ENCODE results near the gene IKZF2.

Gene IKZF2

GRCh38 chr2:213098612-213099011 is 52.8 kb downstream of the IKZF2 start:
- no peak for DNase-seq

- no peak for DNase-seq
Observed at GRCh38 chr2:213091765-213092164, 59.6 kb downstream of the IKZF2 start.

GRCh38 chr2:213090772-213091171 is 60.6 kb downstream of the IKZF2 start:
- no peak for DNase-seq

GRCh38 chr2:213089438-213089837 is 62.0 kb downstream of the IKZF2 start:
- no peak for DNase-seq

GRCh38 chr2:213087040-213087439 is 64.4 kb downstream of the IKZF2 start:
- no peak for DNase-seq

GRCh38 chr2:213086571-213086970 is 64.8 kb downstream of the IKZF2 start:
- DNase-seq, result no peak

- DNase-seq, result no peak
Observed at GRCh38 chr2:213086050-213086449, 65.4 kb downstream of the IKZF2 start.

- no peak for DNase-seq
Observed at GRCh38 chr2:213085538-213085937, 65.9 kb downstream of the IKZF2 start.

- DNase-seq, result no peak
Observed at GRCh38 chr2:213084261-213084660, 67.2 kb downstream of the IKZF2 start.

GRCh38 chr2:213080969-213081617 is 70.3 kb downstream of the IKZF2 start:
- DNase-seq, result no peak

GRCh38 chr2:213079756-213080155 is 71.7 kb downstream of the IKZF2 start:
- DNase-seq, result no peak

GRCh38 chr2:213078686-213079085 is 72.7 kb downstream of the IKZF2 start:
- no peak for DNase-seq

GRCh38 chr2:213069531-213069930 is 81.9 kb downstream of the IKZF2 start:
- DNase-seq, result no peak

- DNase-seq, result no peak
Observed at GRCh38 chr2:213068676-213069359, 82.6 kb downstream of the IKZF2 start.

GRCh38 chr2:213067888-213068287 is 83.5 kb downstream of the IKZF2 start:
- DNase-seq, result no peak

- DNase-seq, result no peak
Observed at GRCh38 chr2:213066443-213066743, 85.0 kb downstream of the IKZF2 start.

- no peak for DNase-seq
Observed at GRCh38 chr2:213065583-213066442, 85.6 kb downstream of the IKZF2 start.

- no peak for DNase-seq
Observed at GRCh38 chr2:213064099-213064498, 87.3 kb downstream of the IKZF2 start.

GRCh38 chr2:213057977-213058376 is 93.4 kb downstream of the IKZF2 start:
- no peak for DNase-seq

GRCh38 chr2:213046431-213046830 is 105.0 kb downstream of the IKZF2 start:
- no peak for DNase-seq

GRCh38 chr2:213043566-213043965 is 107.8 kb downstream of the IKZF2 start:
- DNase-seq, result no peak

GRCh38 chr2:213042262-213042661 is 109.2 kb downstream of the IKZF2 start:
- DNase-seq, result no peak

GRCh38 chr2:213036836-213037235 is 114.6 kb downstream of the IKZF2 start:
- DNase-seq, result no peak

- DNase-seq, result no peak
Observed at GRCh38 chr2:213034585-213034984, 116.8 kb downstream of the IKZF2 start.
